Measurements from ENCODE around the gene PDE6H. TPM values are rescaled to one million over a fixed set of nuclear protein-coding genes. Genes with fewer than 3 reads are reported as not detected.

Gene PDE6H
- total RNA-seq, 3 donors from 2014 or later: 0.55 TPM; not detected in 2

DNA sequence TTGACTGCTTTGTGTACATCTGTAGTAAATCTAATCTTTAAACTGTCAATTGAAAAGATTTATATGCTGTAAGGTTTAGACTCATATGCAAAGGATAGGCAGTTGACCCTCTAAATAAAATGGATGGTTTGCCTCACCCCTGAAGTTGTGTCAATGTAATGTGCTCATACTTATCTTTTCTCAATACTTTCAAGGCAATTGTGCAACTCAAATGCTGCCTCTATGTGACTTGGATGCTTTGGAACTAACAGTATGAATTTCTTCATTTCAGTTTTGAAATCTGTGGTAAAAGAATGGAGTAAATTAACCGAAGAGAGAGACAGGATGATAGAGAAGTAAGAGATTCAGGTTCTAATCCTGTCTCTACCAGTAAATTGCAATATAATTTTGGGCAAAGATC lies 9.7 kb downstream of the PDE6H start:
- TF ChIP-seq, protein P1, sequence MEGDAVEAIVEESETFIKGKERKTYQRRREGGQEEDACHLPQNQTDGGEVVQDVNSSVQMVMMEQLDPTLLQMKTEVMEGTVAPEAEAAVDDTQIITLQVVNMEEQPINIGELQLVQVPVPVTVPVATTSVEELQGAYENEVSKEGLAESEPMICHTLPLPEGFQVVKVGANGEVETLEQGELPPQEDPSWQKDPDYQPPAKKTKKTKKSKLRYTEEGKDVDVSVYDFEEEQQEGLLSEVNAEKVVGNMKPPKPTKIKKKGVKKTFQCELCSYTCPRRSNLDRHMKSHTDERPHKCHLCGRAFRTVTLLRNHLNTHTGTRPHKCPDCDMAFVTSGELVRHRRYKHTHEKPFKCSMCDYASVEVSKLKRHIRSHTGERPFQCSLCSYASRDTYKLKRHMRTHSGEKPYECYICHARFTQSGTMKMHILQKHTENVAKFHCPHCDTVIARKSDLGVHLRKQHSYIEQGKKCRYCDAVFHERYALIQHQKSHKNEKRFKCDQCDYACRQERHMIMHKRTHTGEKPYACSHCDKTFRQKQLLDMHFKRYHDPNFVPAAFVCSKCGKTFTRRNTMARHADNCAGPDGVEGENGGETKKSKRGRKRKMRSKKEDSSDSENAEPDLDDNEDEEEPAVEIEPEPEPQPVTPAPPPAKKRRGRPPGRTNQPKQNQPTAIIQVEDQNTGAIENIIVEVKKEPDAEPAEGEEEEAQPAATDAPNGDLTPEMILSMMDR (IDR thresholded peaks at IDR 0.05): no peak
- intact Hi-C loops (cut with DNase I, micrococcal nuclease): no loop called here
- H3K9me3 ChIP-seq: no peaks in the 10 kb centered on the region
- no peaks in the 10 kb centered on the region for H3K36me3 ChIP-seq (ENCODE audit: low read depth)
- ATAC-seq: no peak
- H3K4me3 ChIP-seq: no peak overlapping the region
- no peak for DNase-seq
- no peaks in the 10 kb centered on the region for H3K4me1 ChIP-seq (ENCODE audit: low read depth)

DNA sequence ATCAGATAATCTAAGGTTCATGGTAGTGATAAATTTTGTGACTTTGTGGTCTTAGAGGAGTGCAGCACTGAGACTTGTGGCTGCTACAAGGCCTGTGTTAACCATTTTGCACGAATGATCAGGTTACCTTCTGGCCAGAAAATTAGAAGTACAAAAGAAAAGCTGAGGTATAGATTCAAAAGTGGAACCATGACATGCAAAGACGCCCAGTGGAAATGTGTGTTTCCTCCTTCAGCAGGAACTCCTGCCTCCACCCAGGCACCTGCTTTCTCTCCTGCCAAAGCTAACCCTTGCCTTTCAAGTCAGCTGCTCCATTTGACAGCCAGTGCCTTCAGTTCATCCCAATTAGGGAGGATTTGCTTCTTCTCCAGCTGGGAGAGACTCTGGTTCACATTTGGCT lies 10.1 kb downstream of the PDE6H start:
- intact Hi-C loops (cut with DNase I, micrococcal nuclease): no loop called here
- ATAC-seq (no peak), DNase-seq (no peak)
- TF ChIP-seq, protein P1 (IDR thresholded peaks at IDR 0.05): no peak
- Histone ChIP-seq H3K36me3 (ENCODE audit: low read depth) (no peaks in the 10 kb centered on the region), H3K4me3 (no peak overlapping the region), H3K9me3 (no peaks in the 10 kb centered on the region), H3K4me1 (ENCODE audit: low read depth) (no peaks in the 10 kb centered on the region)

DNA sequence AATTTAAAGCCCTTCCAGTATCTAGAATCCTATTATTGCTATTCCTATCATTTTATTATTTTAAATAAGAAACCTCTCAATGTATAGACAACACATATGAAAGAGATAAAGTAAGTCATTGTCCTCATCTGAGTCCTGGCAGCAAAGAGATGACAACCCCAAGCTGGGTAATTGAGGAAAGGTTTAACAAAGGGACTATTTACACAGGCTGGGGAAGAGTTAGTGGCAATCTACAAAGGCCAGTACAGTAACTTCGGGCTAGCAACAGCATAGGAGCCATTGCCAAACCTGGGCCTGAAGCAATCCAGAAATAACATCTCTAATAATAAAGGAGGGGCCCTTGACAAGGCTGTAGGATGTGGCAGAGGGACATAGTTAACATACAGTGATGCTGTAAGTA lies 11.2 kb downstream of the PDE6H start:
- no peak for ATAC-seq
- intact Hi-C loops (cut with DNase I, micrococcal nuclease): no loop called here

DNA sequence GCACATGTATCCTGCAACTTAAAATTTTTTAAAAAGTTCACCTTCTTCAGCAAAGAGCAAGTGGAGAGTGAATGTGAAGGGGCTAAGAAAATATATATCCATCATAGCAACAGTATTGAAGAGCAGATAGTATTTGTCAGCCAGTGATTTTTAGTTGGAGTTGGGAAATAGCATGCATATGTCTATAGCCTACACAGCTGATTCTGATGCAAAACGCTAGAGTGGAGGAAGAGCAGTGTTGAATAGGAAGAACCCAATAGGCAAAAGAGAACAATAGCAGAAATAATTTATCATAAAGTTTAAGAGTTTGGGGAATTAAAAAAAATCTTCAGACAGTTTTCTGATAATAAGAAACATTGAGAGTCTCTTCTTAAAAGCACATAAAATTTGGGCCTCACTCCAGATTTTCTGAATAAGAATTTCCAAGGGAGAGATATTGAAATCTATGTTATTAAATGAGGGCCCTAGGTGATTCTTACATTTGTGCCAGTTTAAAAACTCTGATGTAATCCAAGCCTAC lies 12.0 kb downstream of the PDE6H start:
- Histone ChIP-seq H3K4me3 (no peak overlapping the region), H3K4me1 (ENCODE audit: low read depth) (no peaks in the 10 kb centered on the region), H3K9me3 (no peaks in the 10 kb centered on the region), H3K36me3 (ENCODE audit: low read depth) (no peaks in the 10 kb centered on the region)
- TF ChIP-seq, protein P1 (IDR thresholded peaks at IDR 0.05): no peak
- ATAC-seq: no peak
- intact Hi-C loops (cut with DNase I, micrococcal nuclease): no loop called here
- no peak for DNase-seq

More for the DNA sequence above, 11.2 kb downstream of the PDE6H start:
- H3K9me3 ChIP-seq: no peaks in the 10 kb centered on the region
- no peaks in the 10 kb centered on the region for H3K4me1 ChIP-seq (ENCODE audit: low read depth)
- no peak overlapping the region for H3K4me3 ChIP-seq
- no peaks in the 10 kb centered on the region for H3K36me3 ChIP-seq (ENCODE audit: low read depth)
- TF ChIP-seq, protein P1 (IDR thresholded peaks at IDR 0.05): no peak
- no peak for DNase-seq

DNA sequence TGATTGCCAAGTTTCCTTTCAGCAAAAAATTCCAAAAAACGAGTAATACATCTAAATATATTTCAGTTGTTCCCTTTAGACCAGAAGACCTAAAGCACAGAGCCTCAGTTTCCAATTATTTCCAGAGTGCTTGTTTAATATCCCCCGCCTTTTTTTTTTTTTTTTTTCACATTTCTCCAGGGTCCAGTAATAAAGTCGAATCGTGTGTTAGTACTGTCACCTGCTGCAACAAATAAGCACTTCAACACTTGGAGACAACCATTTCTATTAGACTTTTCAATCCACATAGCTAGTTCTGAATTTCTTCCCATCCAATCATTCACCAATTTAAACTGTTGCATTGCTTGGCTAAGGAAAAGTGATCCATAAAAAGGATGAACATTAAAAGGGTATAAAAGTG lies 13.6 kb downstream of the PDE6H start:
- ATAC-seq: no peak
- no peak for DNase-seq
- Histone ChIP-seq H3K9me3 (no peaks in the 10 kb centered on the region), H3K4me1 (ENCODE audit: low read depth) (no peaks in the 10 kb centered on the region), H3K4me3 (no peak overlapping the region), H3K36me3 (ENCODE audit: low read depth) (no peaks in the 10 kb centered on the region)
- intact Hi-C loops (cut with DNase I, micrococcal nuclease): no loop called here
- TF ChIP-seq, protein P1 (IDR thresholded peaks at IDR 0.05): no peak

DNA sequence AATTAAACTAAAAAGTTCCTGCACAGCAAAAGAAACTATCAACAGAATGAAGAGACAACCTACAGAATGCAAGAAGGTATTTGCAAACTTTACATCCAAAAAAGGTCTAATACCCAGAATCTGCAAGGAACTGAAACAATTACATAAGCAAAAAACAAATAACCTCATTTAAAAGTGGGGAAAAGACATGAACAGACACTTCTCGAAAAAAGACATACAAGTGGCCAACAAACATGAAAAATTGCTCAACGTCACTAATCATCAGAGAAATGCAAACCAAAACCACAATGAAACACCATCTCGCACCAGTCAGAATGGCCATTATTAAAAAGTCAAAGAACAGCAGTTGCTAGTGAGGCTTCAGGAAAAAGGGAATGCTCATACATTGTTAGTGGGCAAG lies 15.2 kb downstream of the PDE6H start:
- ATAC-seq (no peak), DNase-seq (no peak)

More for the DNA sequence above, 15.2 kb downstream of the PDE6H start:
- H3K4me3 ChIP-seq: no peak overlapping the region
- intact Hi-C loops (cut with DNase I, micrococcal nuclease): no loop called here
- no peaks in the 10 kb centered on the region for H3K36me3 ChIP-seq (ENCODE audit: low read depth)
- H3K9me3 ChIP-seq: no peaks in the 10 kb centered on the region
- TF ChIP-seq, protein P1 (IDR thresholded peaks at IDR 0.05): no peak
- H3K4me1 ChIP-seq (ENCODE audit: low read depth): no peaks in the 10 kb centered on the region
